ENCODE measurements around the gene MRPS15.

MRPS15 gene

GRCh38 chr1:36476945-36477344, 12.8 kb upstream of the MRPS15 start:
- Histone ChIP-seq H3K4me3 (ENCODE audit: low read depth, low read length, poor library complexity, severe bottlenecking) (no peak overlapping the region), H2AFZ (ENCODE audit: low read length) (no peak overlapping the region), H3K9me3 (ENCODE audit: low read length) (no peaks in the 10 kb centered on the region), H3K36me3 (ENCODE audit: insufficient read depth, low read length) (no peaks in the 10 kb centered on the region), H3K79me2 (ENCODE audit: insufficient read depth, low read length) (no peaks in the 10 kb centered on the region), H3K4me2 (ENCODE audit: low read length) (no peak overlapping the region), H3K9ac (ENCODE audit: low read length) (no peak overlapping the region), H3K27me3 (ENCODE audit: insufficient read depth, low read length) (no peaks in the 10 kb centered on the region; the same call in 1 of the 2 replicates), H3K27ac (ENCODE audit: low read depth, low read length, poor library complexity, severe bottlenecking) (no peak overlapping the region), H4K20me1 (ENCODE audit: insufficient read depth, low read length) (no peaks in the 10 kb centered on the region), H3F3A (ENCODE audit: insufficient read depth, low read length) (no peaks in the 10 kb centered on the region), H3K4me1 (ENCODE audit: insufficient read depth, low read length, severe bottlenecking) (no peaks in the 10 kb centered on the region), H3K9me2 (ENCODE audit: low read depth, low read length) (no peaks in the 10 kb centered on the region)
- TF ChIP-seq CTCF (IDR thresholded peaks at IDR 0.05; ENCODE audit: low read length) (no peak), EZH2 (IDR thresholded peaks at IDR 0.05; ENCODE audit: borderline replicate concordance, low read length) (no peak)

- Histone ChIP-seq H3K9me3 (ENCODE audit: low read length) (no peaks in the 10 kb centered on the region), H3F3A (ENCODE audit: insufficient read depth, low read length) (no peaks in the 10 kb centered on the region), H2AFZ (ENCODE audit: low read length) (no peak overlapping the region), H3K9me2 (ENCODE audit: low read depth, low read length) (no peaks in the 10 kb centered on the region), H4K20me1 (ENCODE audit: insufficient read depth, low read length) (no peaks in the 10 kb centered on the region), H3K4me2 (ENCODE audit: low read length) (no peak overlapping the region), H3K4me3 (ENCODE audit: low read depth, low read length, poor library complexity, severe bottlenecking) (no peak overlapping the region), H3K27me3 (ENCODE audit: insufficient read depth, low read length) (no peaks in the 10 kb centered on the region; the same call in 1 of the 2 replicates), H3K36me3 (ENCODE audit: insufficient read depth, low read length) (no peaks in the 10 kb centered on the region), H3K79me2 (ENCODE audit: insufficient read depth, low read length) (no peaks in the 10 kb centered on the region), H3K4me1 (ENCODE audit: insufficient read depth, low read length, severe bottlenecking) (no peaks in the 10 kb centered on the region), H3K9ac (ENCODE audit: low read length) (no peak overlapping the region), H3K27ac (ENCODE audit: low read depth, low read length, poor library complexity, severe bottlenecking) (no peak overlapping the region)
- TF ChIP-seq EZH2 (IDR thresholded peaks at IDR 0.05; ENCODE audit: borderline replicate concordance, low read length) (no peak), CTCF (IDR thresholded peaks at IDR 0.05; ENCODE audit: low read length) (no peak)
These were observed 11.9 kb upstream of the MRPS15 start for GRCh38 chr1:36475910-36476604.

- Histone ChIP-seq H3K4me2 (ENCODE audit: low read length) (no peak overlapping the region), H3K36me3 (ENCODE audit: insufficient read depth, low read length) (no peaks in the 10 kb centered on the region), H2AFZ (ENCODE audit: low read length) (no peak overlapping the region), H3K79me2 (ENCODE audit: insufficient read depth, low read length) (no peaks in the 10 kb centered on the region), H4K20me1 (ENCODE audit: insufficient read depth, low read length) (no peaks in the 10 kb centered on the region), H3K27me3 (ENCODE audit: insufficient read depth, low read length) (no peaks in the 10 kb centered on the region; the same call in 1 of the 2 replicates), H3K27ac (ENCODE audit: low read depth, low read length, poor library complexity, severe bottlenecking) (no peak overlapping the region), H3K9me3 (ENCODE audit: low read length) (no peaks in the 10 kb centered on the region), H3K9me2 (ENCODE audit: low read depth, low read length) (no peaks in the 10 kb centered on the region), H3K9ac (ENCODE audit: low read length) (no peak overlapping the region), H3F3A (ENCODE audit: insufficient read depth, low read length) (no peaks in the 10 kb centered on the region), H3K4me1 (ENCODE audit: insufficient read depth, low read length, severe bottlenecking) (no peaks in the 10 kb centered on the region), H3K4me3 (ENCODE audit: low read depth, low read length, poor library complexity, severe bottlenecking) (no peak overlapping the region)
- no peak for TF ChIP-seq EZH2 (IDR thresholded peaks at IDR 0.05; ENCODE audit: borderline replicate concordance, low read length)
- no peak for TF ChIP-seq CTCF (IDR thresholded peaks at IDR 0.05; ENCODE audit: low read length)
These were observed 11.2 kb upstream of the MRPS15 start for GRCh38 chr1:36475341-36475740.
